ENCODE data around the gene H1-8.
"Not testable (repeated sequence)": the region's sequence is repeated elsewhere in the genome, so short reads cannot be mapped to it uniquely, and the experiment has no call there.

Gene H1-8, protein sequence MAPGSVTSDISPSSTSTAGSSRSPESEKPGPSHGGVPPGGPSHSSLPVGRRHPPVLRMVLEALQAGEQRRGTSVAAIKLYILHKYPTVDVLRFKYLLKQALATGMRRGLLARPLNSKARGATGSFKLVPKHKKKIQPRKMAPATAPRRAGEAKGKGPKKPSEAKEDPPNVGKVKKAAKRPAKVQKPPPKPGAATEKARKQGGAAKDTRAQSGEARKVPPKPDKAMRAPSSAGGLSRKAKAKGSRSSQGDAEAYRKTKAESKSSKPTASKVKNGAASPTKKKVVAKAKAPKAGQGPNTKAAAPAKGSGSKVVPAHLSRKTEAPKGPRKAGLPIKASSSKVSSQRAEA

GRCh38 chr3:129543156-129543790 is at the start of gene H1-8:
H1-8 (plus strand) TSS chr3:129543175; CDS start chr3:129543219, 44 bp downstream.
- no peak within 1 kb of the TSS for H3K4me3 ChIP-seq (ENCODE audit: low read depth, low read length)
- TF ChIP-seq, protein P1, sequence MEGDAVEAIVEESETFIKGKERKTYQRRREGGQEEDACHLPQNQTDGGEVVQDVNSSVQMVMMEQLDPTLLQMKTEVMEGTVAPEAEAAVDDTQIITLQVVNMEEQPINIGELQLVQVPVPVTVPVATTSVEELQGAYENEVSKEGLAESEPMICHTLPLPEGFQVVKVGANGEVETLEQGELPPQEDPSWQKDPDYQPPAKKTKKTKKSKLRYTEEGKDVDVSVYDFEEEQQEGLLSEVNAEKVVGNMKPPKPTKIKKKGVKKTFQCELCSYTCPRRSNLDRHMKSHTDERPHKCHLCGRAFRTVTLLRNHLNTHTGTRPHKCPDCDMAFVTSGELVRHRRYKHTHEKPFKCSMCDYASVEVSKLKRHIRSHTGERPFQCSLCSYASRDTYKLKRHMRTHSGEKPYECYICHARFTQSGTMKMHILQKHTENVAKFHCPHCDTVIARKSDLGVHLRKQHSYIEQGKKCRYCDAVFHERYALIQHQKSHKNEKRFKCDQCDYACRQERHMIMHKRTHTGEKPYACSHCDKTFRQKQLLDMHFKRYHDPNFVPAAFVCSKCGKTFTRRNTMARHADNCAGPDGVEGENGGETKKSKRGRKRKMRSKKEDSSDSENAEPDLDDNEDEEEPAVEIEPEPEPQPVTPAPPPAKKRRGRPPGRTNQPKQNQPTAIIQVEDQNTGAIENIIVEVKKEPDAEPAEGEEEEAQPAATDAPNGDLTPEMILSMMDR (IDR thresholded peaks at IDR 0.05; ENCODE audit: low read depth, low read length, missing control alignments) = no peak
- in situ Hi-C loops (cut with HindIII; ENCODE audit: low sequenced_read_pairs) = no loop called here
- no peak for DNase-seq (ENCODE audit: low read depth)

GRCh38 chr3:129493206-129493605 is 49.8 kb upstream of the H1-8 start:
- H3K4me3 ChIP-seq (ENCODE audit: low read depth, low read length) = no peak overlapping the region
- TF ChIP-seq, protein P1 (IDR thresholded peaks at IDR 0.05; ENCODE audit: low read depth, low read length, missing control alignments) = no peak
- in situ Hi-C loops (cut with HindIII; ENCODE audit: low sequenced_read_pairs) = no loop called here
- DNase-seq (ENCODE audit: low read depth) = no peak

- H3K4me3 ChIP-seq (ENCODE audit: low read depth, low read length); in situ Hi-C loops (cut with HindIII; ENCODE audit: low sequenced_read_pairs); DNase-seq (ENCODE audit: low read depth): not testable (repeated sequence)
Observed at GRCh38 chr3:129494499-129494898, 48.5 kb upstream of the H1-8 start.

DNA sequence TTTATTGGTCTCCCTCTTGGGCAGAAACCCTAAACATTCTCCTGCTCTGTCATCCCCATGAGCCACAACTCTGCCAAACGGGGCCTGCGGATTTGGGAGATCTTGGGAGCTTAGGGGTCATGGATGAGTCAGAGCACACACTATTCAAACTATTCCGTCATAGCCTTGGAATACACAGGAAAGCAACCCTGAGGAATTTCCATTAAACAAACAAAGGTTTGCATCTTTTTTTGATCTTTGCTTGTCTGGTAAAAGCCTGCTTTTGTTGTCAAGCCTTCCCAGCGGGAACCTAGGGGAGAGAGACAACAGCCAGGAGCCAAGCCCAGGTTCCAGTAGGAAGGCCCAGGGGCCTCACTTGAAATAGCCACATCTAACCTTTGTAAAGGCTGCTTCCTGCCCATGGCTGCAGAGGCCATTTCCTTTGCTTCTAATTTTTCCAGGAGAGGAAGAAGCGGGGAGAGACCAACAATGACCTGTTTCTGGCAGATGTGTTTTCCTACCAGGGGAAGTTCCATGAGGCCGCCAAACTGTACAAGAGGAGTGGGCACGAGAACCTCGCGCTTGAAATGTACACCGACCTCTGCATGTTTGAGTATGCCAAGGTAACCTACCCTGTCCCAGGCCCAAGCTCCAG is 47.9 kb upstream of the H1-8 start:
- peak; percentile 69 for DNase-seq (ENCODE audit: low read depth)
- H3K4me3 ChIP-seq (ENCODE audit: low read depth, low read length); in situ Hi-C loops (cut with HindIII; ENCODE audit: low sequenced_read_pairs): not testable (repeated sequence)

GRCh38 chr3:129497876-129498275 is 45.1 kb upstream of the H1-8 start:
- DNase-seq (ENCODE audit: low read depth); in situ Hi-C loops (cut with HindIII; ENCODE audit: low sequenced_read_pairs); H3K4me3 ChIP-seq (ENCODE audit: low read depth, low read length): not testable (repeated sequence)

DNA sequence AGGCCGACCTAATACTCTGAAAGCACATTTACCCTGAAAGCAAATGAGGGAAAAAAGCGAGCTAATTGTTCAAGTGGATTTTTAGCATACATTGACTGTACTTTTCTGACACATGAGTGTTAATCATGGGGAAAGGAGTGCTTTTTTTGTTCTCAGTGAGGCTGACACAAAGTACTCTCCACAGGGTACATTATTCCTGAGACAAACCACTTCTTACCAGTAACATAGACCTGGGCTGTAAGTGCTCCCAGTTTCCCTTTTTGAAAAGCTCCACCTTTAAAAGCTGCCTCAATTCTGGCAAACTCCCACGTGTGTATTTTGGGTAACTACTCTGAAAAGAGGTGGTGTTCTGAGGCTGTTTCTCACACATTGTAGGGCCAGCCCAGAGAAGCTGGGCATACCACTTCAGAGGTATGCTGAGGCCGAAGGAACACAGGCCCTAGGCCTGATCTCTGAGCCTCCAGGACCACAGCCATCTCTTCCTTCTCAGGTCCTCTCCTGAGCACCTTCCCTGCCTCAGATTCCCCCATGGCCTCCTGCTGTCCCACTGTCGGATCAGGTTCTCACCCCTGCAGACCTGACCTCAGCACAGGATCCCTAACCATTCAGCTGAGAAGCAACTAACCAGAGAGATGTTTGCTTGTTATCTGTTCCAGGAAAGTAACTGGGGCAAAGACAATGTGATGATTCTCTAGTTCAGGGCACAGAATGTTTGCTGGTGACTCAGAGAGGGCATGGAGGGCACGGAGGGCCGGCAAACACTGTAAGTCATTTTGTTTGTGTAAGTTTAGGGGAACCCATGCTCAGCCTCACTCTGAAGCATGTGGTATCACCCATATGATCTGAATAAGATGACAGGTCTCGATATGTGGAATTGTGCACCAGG is 44.1 kb upstream of the H1-8 start:
- DNase-seq (ENCODE audit: low read depth); H3K4me3 ChIP-seq (ENCODE audit: low read depth, low read length); in situ Hi-C loops (cut with HindIII; ENCODE audit: low sequenced_read_pairs): not testable (repeated sequence)

DNA sequence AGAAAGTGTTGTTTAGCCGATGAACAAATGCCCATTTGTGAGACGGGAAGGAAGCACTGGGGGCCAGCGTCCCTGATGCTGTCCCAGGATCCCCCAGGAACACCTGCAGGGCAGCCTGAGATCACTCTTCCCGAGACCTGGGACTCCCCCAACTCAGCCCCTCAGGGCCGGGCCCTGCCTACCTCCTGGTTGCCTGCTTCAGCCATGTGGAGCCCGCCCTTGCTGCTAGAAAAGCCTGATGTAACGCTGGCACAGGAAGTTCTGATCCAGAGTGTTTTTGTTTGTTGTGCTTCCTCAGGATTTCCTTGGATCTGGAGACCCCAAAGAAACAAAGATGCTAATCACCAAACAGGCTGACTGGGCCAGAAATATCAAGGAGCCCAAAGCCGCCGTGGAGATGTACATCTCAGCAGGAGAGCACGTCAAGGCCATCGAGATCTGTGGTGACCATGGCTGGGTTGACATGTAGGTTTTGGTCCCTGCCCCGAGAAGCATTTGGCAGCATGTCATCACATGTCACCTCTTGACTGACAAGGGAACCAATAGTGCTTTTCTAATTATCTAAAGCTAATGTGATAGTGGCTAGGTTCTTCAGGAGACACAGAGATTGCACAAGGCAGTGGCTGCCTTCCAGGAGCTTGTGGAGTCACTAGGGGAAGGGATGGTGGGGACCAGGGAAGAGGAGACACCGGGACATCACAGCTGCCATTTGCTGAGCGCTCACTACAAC is 43.2 kb upstream of the H1-8 start:
- in situ Hi-C loops (cut with HindIII; ENCODE audit: low sequenced_read_pairs); H3K4me3 ChIP-seq (ENCODE audit: low read depth, low read length); DNase-seq (ENCODE audit: low read depth): not testable (repeated sequence)

- no peak for DNase-seq (ENCODE audit: low read depth)
- in situ Hi-C loops (cut with HindIII; ENCODE audit: low sequenced_read_pairs) = no loop called here
- H3K4me3 ChIP-seq (ENCODE audit: low read depth, low read length) = no peak overlapping the region
- TF ChIP-seq, protein P1 (IDR thresholded peaks at IDR 0.05; ENCODE audit: low read depth, low read length, missing control alignments) = no peak
Observed at GRCh38 chr3:129500334-129500658, 42.7 kb upstream of the H1-8 start.
